ENCODE results near the gene LCN2. TPM values are rescaled to one million over a fixed set of nuclear protein-coding genes. Genes with fewer than 3 reads are reported as not detected.

The LCN2 gene
- total RNA-seq, 1 experiment from 2014 or later: 537 TPM

- BruUV-seq (replicated peaks): no TSS peak
- ChIA-PET POLR2A (ENCODE audit: unreplicated experiment) (no interaction called here), CTCF (no interaction called here)
- H2AFZ ChIP-seq: no peak overlapping the region
- H3K9me2 ChIP-seq (ENCODE audit: insufficient read depth): no peaks in the 10 kb centered on the region
- peaks cover 9% of the 10 kb centered on the region; the same call in 1 of the 2 replicates for H4K20me1 ChIP-seq (ENCODE audit: insufficient read depth)
- peaks cover 7% of the 10 kb centered on the region; the same call in 1 of the 2 replicates for H3K36me3 ChIP-seq (ENCODE audit: low read depth)
- TF ChIP-seq CTCF (conservative IDR thresholded peaks at IDR 0.05): no peak
- no peak for TF ChIP-seq EZH2 (IDR thresholded peaks at IDR 0.05; ENCODE audit: low read depth)
- no peaks in the 10 kb centered on the region for H3K27me3 ChIP-seq (ENCODE audit: insufficient read depth, low read depth)
- peaks cover 36% of the 10 kb centered on the region for H3K79me2 ChIP-seq (ENCODE audit: low read depth)
- intact Hi-C loops (cut with micrococcal nuclease; ENCODE audit: unreplicated experiment): no loop called here
- H3K4me2 ChIP-seq: no peak overlapping the region
- H3F3A ChIP-seq (ENCODE audit: insufficient read depth, low read depth): peaks cover 17% of the 10 kb centered on the region
- H3K9me3 ChIP-seq (ENCODE audit: insufficient read depth, low read depth): no peaks in the 10 kb centered on the region
- no peak overlapping the region for H3K4me3 ChIP-seq
- no peak overlapping the region for H3K27ac ChIP-seq
- no peak for DNase-seq
- H3K4me1 ChIP-seq (replicated peaks; ENCODE audit: insufficient read depth): peaks cover 21% of the 10 kb centered on the region
Measured at GRCh38 chr9:128101231-128101661, 48.0 kb upstream of the LCN2 start.

- no peak overlapping the region for H2AFZ ChIP-seq
- peaks cover 32% of the 10 kb centered on the region for H3K79me2 ChIP-seq (ENCODE audit: low read depth)
- no peak overlapping the region for H3K27ac ChIP-seq
- intact Hi-C loops (cut with micrococcal nuclease; ENCODE audit: unreplicated experiment): no loop called here
- H3K4me1 ChIP-seq (replicated peaks; ENCODE audit: insufficient read depth): peaks cover 21% of the 10 kb centered on the region
- no peaks in the 10 kb centered on the region for H3K27me3 ChIP-seq (ENCODE audit: insufficient read depth, low read depth)
- peaks cover 9% of the 10 kb centered on the region; the same call in 1 of the 2 replicates for H4K20me1 ChIP-seq (ENCODE audit: insufficient read depth)
- no peak overlapping the region for H3K4me3 ChIP-seq
- TF ChIP-seq EZH2 (IDR thresholded peaks at IDR 0.05; ENCODE audit: low read depth): no peak
- no peak for TF ChIP-seq CTCF (conservative IDR thresholded peaks at IDR 0.05)
- DNase-seq: peak in 1 of 2 experiments; percentile 10
- H3K9me2 ChIP-seq (ENCODE audit: insufficient read depth): no peaks in the 10 kb centered on the region
- H3K36me3 ChIP-seq (ENCODE audit: low read depth): peaks cover 9% of the 10 kb centered on the region; the same call in 1 of the 2 replicates
- H3K9me3 ChIP-seq (ENCODE audit: insufficient read depth, low read depth): no peaks in the 10 kb centered on the region
- no peak overlapping the region for H3K4me2 ChIP-seq
- ChIA-PET CTCF (no interaction called here), POLR2A (ENCODE audit: unreplicated experiment) (no interaction called here)
- BruUV-seq (replicated peaks): no TSS peak
- peaks cover 17% of the 10 kb centered on the region for H3F3A ChIP-seq (ENCODE audit: insufficient read depth, low read depth)
Measured at GRCh38 chr9:128101690-128102089, 47.6 kb upstream of the LCN2 start.

DNA sequence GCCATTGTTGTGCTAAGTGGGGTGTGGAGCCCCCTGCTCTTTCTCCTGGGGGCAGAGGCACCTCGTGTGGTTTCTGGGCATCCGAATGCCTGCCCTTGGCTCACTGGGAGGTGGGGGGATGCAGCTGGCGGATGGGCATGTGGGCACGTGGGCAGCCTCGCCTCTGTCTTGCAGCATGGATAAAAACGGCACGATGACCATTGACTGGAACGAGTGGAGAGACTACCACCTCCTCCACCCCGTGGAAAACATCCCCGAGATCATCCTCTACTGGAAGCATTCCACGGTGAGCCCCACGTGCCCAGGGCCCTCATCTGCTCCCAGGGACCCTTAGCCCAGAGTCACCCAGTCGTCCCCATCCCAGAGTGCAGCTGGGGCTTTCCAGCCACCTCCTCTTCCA is 47.1 kb upstream of the LCN2 start:
- Histone ChIP-seq H3K4me2 (no peak overlapping the region), H3K9me3 (ENCODE audit: insufficient read depth, low read depth) (no peaks in the 10 kb centered on the region), H3K27ac (no peak overlapping the region), H3K27me3 (ENCODE audit: insufficient read depth, low read depth) (no peaks in the 10 kb centered on the region), H3K4me3 (no peak overlapping the region), H3F3A (ENCODE audit: insufficient read depth, low read depth) (peaks cover 17% of the 10 kb centered on the region), H3K79me2 (ENCODE audit: low read depth) (peaks cover 27% of the 10 kb centered on the region), H3K9me2 (ENCODE audit: insufficient read depth) (no peaks in the 10 kb centered on the region), H3K4me1 (replicated peaks; ENCODE audit: insufficient read depth) (peaks cover 21% of the 10 kb centered on the region), H2AFZ (no peak overlapping the region), H3K36me3 (ENCODE audit: low read depth) (peaks cover 13% of the 10 kb centered on the region; the same call in 1 of the 2 replicates), H4K20me1 (ENCODE audit: insufficient read depth) (peaks cover 9% of the 10 kb centered on the region)
- TF ChIP-seq CTCF (conservative IDR thresholded peaks at IDR 0.05): no peak
- DNase-seq: no peak
- CTCF ChIA-PET: no interaction called here
- BruUV-seq (replicated peaks): no TSS peak
- POLR2A ChIA-PET (ENCODE audit: unreplicated experiment): no interaction called here
- intact Hi-C loops (cut with micrococcal nuclease; ENCODE audit: unreplicated experiment): no loop called here

Measured in PC-9 (cell line).